VCaP (cell line): ENCODE results near the gene ADCY2.

Source experiments
- H3K27ac ChIP-seq: fragments of 450-650 bp; 2 replicates; pipeline ENCODE4 v1.5.1; 2017
- TF ChIP-seq, protein P1 (sequence below): fragments of 450-650 bp; conservative IDR thresholded peaks from 2 replicates; pipeline ENCODE4 v1.5.1; 2017; ENCODE audit warnings: mild to moderate bottlenecking, moderate library complexity

ADCY2 gene

DNA sequence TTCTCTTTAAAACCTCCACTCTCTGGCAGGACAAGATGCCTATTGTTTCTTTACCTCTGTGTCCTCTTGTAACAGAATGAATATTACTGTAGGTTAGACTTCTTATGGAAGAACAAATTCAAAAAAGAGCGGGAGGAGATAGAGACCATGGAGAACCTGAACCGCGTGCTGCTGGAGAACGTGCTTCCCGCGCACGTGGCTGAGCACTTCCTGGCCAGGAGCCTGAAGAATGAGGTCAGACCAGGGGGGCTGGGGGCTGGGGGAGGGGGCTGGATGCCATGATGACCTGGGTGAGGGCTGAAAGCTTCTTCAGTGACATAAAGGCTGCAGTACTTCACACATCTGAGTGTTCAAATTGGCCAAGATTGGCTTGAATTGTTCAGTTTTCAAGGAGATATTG is 393.6 kb downstream of the ADCY2 start:
- H3K27ac ChIP-seq, result no peak overlapping the region
- TF ChIP-seq, protein P1, sequence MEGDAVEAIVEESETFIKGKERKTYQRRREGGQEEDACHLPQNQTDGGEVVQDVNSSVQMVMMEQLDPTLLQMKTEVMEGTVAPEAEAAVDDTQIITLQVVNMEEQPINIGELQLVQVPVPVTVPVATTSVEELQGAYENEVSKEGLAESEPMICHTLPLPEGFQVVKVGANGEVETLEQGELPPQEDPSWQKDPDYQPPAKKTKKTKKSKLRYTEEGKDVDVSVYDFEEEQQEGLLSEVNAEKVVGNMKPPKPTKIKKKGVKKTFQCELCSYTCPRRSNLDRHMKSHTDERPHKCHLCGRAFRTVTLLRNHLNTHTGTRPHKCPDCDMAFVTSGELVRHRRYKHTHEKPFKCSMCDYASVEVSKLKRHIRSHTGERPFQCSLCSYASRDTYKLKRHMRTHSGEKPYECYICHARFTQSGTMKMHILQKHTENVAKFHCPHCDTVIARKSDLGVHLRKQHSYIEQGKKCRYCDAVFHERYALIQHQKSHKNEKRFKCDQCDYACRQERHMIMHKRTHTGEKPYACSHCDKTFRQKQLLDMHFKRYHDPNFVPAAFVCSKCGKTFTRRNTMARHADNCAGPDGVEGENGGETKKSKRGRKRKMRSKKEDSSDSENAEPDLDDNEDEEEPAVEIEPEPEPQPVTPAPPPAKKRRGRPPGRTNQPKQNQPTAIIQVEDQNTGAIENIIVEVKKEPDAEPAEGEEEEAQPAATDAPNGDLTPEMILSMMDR, result no peak

DNA sequence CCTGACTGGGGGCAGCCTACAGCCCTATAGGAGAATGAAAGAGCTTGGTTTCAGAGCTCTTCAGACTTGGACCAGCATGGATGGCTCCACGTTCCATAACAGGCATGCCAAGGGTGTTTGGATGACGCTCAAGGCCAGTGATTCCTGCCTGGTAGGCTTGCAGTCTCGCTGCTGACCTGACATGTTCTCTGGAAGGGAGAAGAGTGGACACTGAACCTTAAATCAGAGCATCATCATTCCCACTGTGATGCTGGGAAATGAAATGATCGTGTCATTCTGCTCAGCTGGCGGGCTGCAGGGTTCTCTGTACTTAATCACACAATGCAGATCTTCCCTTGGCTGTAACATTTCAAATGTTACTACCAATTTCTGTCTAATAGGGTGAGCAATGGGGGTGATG is 398.0 kb downstream of the ADCY2 start:
- TF ChIP-seq, protein P1, result no peak
- H3K27ac ChIP-seq, result no peak overlapping the region

DNA sequence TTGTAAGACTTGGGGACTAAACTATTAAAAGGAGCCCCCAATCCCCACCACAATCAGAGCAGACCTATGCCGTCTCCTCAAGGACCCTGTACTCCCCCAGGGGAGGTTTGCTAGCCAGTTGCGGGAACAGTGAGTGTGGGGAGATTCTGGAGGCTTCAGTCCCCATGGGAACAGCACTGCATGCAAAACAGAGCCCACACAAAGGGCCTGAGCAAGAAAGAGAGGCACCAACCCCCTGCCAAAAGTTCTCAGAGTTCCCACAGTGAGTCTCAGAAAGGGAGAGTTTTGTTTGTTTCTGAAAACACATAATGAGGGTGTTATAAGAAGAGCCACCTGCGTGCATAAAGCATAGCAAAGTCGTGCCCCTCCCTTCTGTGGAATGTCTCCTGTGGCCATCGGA is 398.4 kb downstream of the ADCY2 start:
- TF ChIP-seq, protein P1, result no peak
- H3K27ac ChIP-seq, result no peak overlapping the region

DNA sequence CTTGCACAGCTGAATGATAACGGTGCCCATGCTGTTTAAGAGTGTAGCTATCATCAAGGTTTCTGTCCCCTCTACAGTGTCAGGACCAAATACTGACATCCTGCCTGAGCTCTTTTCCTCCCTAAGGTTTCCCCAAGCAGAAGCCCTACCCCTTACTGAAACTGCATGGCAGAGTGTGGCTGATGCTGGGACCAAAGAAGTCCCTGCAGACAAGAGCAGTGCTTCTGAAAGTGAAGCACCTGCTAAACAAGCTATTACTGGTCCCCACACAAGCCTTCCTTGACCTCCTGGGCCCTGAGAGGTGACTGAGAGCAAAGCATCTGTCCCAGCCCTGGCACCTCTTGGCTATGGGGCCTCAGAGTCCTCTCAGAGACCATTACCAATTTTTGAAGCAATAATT is 398.9 kb downstream of the ADCY2 start:
- TF ChIP-seq, protein P1, result no peak
- H3K27ac ChIP-seq, result no peak overlapping the region

DNA sequence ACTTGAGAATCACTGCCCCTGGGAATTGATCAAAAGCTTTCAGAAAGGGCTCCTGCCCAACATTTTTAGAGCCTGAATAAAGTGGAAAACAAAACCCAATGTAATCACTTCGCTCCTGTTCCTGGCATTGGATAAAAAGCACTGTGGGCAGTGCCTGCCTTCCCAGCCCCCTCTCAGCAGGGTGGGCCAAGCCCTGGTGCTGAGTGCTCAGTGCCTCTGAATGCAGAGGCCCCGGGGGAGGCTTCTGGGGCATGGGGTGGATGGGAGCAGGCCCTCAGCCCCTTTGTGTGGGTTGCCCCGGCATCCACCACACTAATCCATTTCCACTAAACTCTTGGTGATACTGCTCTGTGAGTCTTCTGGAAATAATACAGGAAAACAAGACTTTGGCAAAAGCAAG is 399.4 kb downstream of the ADCY2 start:
- TF ChIP-seq, protein P1, result no peak
- H3K27ac ChIP-seq, result no peak overlapping the region

DNA sequence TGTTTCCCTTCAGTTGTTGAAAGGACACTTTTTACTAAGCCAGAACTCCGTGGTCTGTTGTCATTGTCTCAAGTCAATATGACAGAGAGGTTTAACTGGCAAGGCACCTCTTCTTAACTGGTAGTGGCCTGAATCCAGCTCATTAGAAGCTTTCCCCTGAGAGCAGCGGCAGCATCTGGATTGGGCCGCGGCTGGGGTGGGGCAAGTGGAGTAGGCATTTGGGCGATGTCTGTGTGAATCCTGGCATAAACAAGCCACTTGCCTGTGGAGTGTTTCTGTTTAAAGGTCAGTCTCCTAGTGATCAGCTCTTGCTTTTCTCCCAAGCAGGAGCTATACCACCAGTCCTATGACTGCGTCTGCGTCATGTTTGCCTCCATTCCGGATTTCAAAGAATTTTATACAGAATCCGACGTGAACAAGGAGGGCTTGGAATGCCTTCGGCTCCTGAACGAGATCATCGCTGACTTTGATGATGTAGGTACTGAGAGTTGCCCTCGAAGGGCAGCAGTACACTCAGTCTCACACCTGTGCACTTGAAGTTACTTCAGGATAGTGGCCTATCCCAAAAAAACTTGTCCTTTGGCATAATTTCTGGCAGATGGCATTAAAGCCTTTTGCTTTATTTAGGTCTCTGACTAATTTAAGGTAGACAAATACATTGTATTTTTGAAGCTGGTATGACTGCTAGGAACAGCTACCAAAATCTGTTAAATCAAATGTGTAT is 406.1 kb downstream of the ADCY2 start:
- TF ChIP-seq, protein P1, result no peak
- H3K27ac ChIP-seq, result no peak overlapping the region; the same call in 1 of the 2 replicates

DNA sequence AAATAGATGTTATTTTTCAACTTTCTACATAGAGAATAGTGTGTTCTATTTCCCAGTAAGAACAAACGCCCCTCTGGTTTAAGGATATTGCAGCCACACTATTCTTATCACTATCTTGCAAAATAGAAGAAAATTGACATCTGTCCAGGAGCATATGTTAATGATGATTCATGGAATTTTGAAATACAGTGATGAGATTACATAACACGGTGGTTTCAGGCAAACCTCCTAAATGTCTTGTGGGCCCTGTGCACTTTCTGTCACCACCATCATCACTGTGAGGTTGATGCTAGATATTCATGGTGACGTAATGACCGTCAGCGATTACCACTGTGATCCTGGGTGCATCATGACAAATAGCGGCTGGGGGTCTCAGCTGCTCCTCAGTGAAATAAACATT is 406.9 kb downstream of the ADCY2 start:
- TF ChIP-seq, protein P1, result no peak
- H3K27ac ChIP-seq, result no peak overlapping the region
